Fibroblast of lung (primary cell): ENCODE data around the gene ECPAS. TPM values are rescaled to one million over a fixed set of nuclear protein-coding genes. Genes with fewer than 3 reads are reported as not detected.
A peak's percentile ranks its signal among the peaks of the same experiment; 100 is the strongest.
"Not testable (repeated sequence)": the region's sequence is repeated elsewhere in the genome, so short reads cannot be mapped to it uniquely, and the experiment has no call there.

ENCODE experiments used
- DNase-seq, 2 donors: peaks; one replicate each; pipeline versions ENCODE4 v3.0.0 to v3.0.0-alpha.2; 2010; ENCODE audit warnings: low read depth in 2 of 2
- H2AFZ ChIP-seq: 2 replicates; pipeline ENCODE4 v1.5.1; 2012; ENCODE audit warnings: low read length, control low read depth, inconsistent platforms
- H3K27ac ChIP-seq: 2 replicates; pipeline ENCODE4 v1.5.1; 2011; ENCODE audit warnings: low read length, control low read depth; ENCODE audit not compliant: insufficient read depth
- H3K27me3 ChIP-seq: 2 replicates; pipeline ENCODE4 v1.5.1; 2011; ENCODE audit warnings: mild to moderate bottlenecking, low read length; ENCODE audit not compliant: control insufficient read depth, insufficient read depth
- H3K36me3 ChIP-seq: 2 replicates; pipeline ENCODE4 v1.5.1; 2011; ENCODE audit warnings: low read length; ENCODE audit not compliant: control insufficient read depth, insufficient read depth
- H3K4me1 ChIP-seq: 2 replicates; pipeline ENCODE4 v1.5.1; 2011; ENCODE audit warnings: low read length; ENCODE audit not compliant: control insufficient read depth, insufficient read depth; ENCODE audit errors: extremely low read depth
- H3K4me2 ChIP-seq: 2 replicates; pipeline ENCODE4 v1.5.1; 2011; ENCODE audit warnings: low read length, control low read depth; ENCODE audit not compliant: insufficient read depth; ENCODE audit errors: extremely low read depth
- H3K4me3 ChIP-seq, 4 experiments: fragments of 200-600 bp in 1 of 4; sonication (generic) in 1 of 4; replicated peaks in 1 of 4; 2 replicates each; pipeline ENCODE4 v1.5.1; 2011 to 2016; ENCODE audit warnings: low read length in 4 of 4, low read depth in 3 of 4, mild to moderate bottlenecking in 3 of 4, control low read depth in 2 of 4, inconsistent platforms in 1 of 4, mixed read lengths in 1 of 4; ENCODE audit not compliant: insufficient read depth in 1 of 4; ENCODE audit errors: control extremely low read depth in 1 of 4
- H3K79me2 ChIP-seq: 2 replicates; pipeline ENCODE4 v1.5.1; 2012; ENCODE audit warnings: mild to moderate bottlenecking, low read length, inconsistent platforms; ENCODE audit not compliant: control insufficient read depth, insufficient read depth
- H3K9ac ChIP-seq: 2 replicates; pipeline ENCODE4 v1.5.1; 2011; ENCODE audit warnings: mild to moderate bottlenecking, low read length, control low read depth; ENCODE audit not compliant: insufficient read depth
- H3K9me3 ChIP-seq: 2 replicates; pipeline ENCODE4 v1.5.1; 2012; ENCODE audit warnings: low read depth, low read length; ENCODE audit not compliant: control insufficient read depth, insufficient read depth
- H4K20me1 ChIP-seq: 2 replicates; pipeline ENCODE4 v1.5.1; 2011; ENCODE audit warnings: low read length; ENCODE audit not compliant: control insufficient read depth, insufficient read depth; ENCODE audit errors: extremely low read depth
- EZH2 ChIP-seq: IDR thresholded peaks from 2 replicates; pipeline ENCODE4 v1.5.1; 2012; ENCODE audit warnings: low read length, control low read depth, mild to moderate bottlenecking; ENCODE audit errors: missing control alignments
- polyA plus RNA-seq, 2 donors: library from polyadenylated mRNA; depleted of rRNA in 1 of 2; stranded (reverse) in 1 of 2; unstranded in 1 of 2; fragments of >200 nt; gene quantifications; 2 replicates each; pipeline ENCODE4 v1.2.1, GENCODE V29; 2011 to 2012; ENCODE audit warnings: missing spikeins in 1 of 2
- total RNA-seq: library from RNA; depleted of rRNA; stranded (reverse); fragments of >200 nt; gene quantifications from 2 replicates; pipeline ENCODE4 v1.2.1, GENCODE V29; 2014
- TF ChIP-seq, protein P1 (sequence below), 2 donors: IDR thresholded peaks in 1 of 2; conservative IDR thresholded peaks in 1 of 2; 1 replicate in 1 of 2; 2 replicates in 1 of 2; pipeline ENCODE4 v1.5.1; 2011 to 2012; ENCODE audit warnings: low read length in 2 of 2, control low read depth in 1 of 2, inconsistent platforms in 1 of 2, low read depth in 1 of 2, mild to moderate bottlenecking in 1 of 2

The ECPAS gene
- total and polyA plus RNA-seq, 2 donors (not counting 1 experiment from before 2014, with no cell fraction given), result 42.9 to 140 TPM

GRCh38 chr9:111411266-111411665 is 72.9 kb downstream of the ECPAS start:
- Histone ChIP-seq H4K20me1 (no peaks in the 10 kb centered on the region), H3K4me1 (no peaks in the 10 kb centered on the region), H3K4me2 (no peak overlapping the region), H3K36me3 (peaks cover 21% of the 10 kb centered on the region), H3K9me3 (no peaks in the 10 kb centered on the region), H3K27ac (no peak overlapping the region), H3K27me3 (no peaks in the 10 kb centered on the region), H3K79me2 (no peaks in the 10 kb centered on the region), H2AFZ (no peak overlapping the region), H3K9ac (no peak overlapping the region), H3K4me3 (no peak overlapping the region)
- TF ChIP-seq, protein P1, sequence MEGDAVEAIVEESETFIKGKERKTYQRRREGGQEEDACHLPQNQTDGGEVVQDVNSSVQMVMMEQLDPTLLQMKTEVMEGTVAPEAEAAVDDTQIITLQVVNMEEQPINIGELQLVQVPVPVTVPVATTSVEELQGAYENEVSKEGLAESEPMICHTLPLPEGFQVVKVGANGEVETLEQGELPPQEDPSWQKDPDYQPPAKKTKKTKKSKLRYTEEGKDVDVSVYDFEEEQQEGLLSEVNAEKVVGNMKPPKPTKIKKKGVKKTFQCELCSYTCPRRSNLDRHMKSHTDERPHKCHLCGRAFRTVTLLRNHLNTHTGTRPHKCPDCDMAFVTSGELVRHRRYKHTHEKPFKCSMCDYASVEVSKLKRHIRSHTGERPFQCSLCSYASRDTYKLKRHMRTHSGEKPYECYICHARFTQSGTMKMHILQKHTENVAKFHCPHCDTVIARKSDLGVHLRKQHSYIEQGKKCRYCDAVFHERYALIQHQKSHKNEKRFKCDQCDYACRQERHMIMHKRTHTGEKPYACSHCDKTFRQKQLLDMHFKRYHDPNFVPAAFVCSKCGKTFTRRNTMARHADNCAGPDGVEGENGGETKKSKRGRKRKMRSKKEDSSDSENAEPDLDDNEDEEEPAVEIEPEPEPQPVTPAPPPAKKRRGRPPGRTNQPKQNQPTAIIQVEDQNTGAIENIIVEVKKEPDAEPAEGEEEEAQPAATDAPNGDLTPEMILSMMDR (conservative IDR thresholded peaks at IDR 0.05 in 1 of 2, IDR thresholded peaks at IDR 0.05 in 1 of 2; ENCODE audit: low read depth in 1 of 2, low read length in 2 of 2), result no peak
- TF ChIP-seq EZH2, result no peak
- DNase-seq, result no peak

DNA sequence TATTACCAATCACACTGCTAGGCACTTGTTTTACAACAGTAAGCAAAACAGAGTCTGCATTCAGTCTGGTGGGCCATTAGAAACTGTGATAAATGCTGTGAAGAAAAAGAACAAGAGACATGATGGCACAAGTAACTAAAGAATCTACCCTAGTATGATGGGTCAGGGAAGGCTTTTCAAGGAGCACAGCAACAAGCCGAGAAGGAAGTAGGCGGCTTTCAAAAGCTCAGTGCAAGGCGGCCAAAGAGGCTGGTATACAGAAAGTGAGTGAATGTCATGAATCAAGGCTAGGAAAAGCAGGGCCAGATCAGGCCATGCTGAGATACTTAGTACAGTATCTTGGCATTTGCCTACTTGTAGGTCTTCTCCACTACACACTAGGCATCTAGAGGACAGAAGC is 76.4 kb downstream of the ECPAS start:
- H3K9ac ChIP-seq, result no peak overlapping the region
- no peaks in the 10 kb centered on the region for H3K79me2 ChIP-seq
- H2AFZ ChIP-seq, result no peak overlapping the region
- TF ChIP-seq, protein P1 (conservative IDR thresholded peaks at IDR 0.05 in 1 of 2, IDR thresholded peaks at IDR 0.05 in 1 of 2; ENCODE audit: low read depth in 1 of 2, low read length in 2 of 2), result no peak
- no peak for TF ChIP-seq EZH2
- H3K4me3 ChIP-seq, result no peak overlapping the region
- no peaks in the 10 kb centered on the region for H3K4me1 ChIP-seq
- no peak for DNase-seq
- H3K9me3 ChIP-seq, result no peaks in the 10 kb centered on the region
- H3K27ac ChIP-seq, result no peak overlapping the region
- no peaks in the 10 kb centered on the region for H3K27me3 ChIP-seq
- H3K36me3 ChIP-seq, result peaks cover 15% of the 10 kb centered on the region
- H3K4me2 ChIP-seq, result no peak overlapping the region
- H4K20me1 ChIP-seq, result no peaks in the 10 kb centered on the region

- Histone ChIP-seq H2AFZ (no peak overlapping the region), H3K79me2 (no peaks in the 10 kb centered on the region)
- no peak for DNase-seq
These were observed 78.5 kb downstream of the ECPAS start for GRCh38 chr9:111405701-111406100.

DNA sequence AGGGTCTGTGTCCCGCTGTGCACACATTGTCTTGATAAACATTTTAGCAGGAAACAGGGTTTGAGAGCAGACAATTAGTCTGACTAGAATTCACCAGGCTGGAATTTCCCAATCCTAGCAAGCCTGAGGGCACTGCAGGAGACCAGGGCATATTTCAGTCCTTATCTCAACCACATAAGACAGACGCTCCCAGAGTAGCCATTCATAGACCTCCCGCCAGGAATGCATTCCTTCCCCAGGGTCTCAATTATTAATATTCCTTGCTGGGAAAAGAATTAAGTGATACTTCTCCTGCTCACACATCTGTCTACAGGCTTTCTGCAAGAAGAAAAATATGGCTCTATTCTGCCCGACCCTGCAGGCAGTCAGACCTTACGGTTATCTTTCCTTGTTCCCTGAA is 82.7 kb downstream of the ECPAS start:
- not testable (repeated sequence) for H3K36me3 ChIP-seq, H3K79me2 ChIP-seq, H3K27ac ChIP-seq, H3K9me3 ChIP-seq, H3K4me3 ChIP-seq, H3K27me3 ChIP-seq, H3K4me2 ChIP-seq, H4K20me1 ChIP-seq, H3K9ac ChIP-seq, H3K4me1 ChIP-seq, H2AFZ ChIP-seq
- DNase-seq, result peak in 1 of 2 donors; percentile 35

More at GRCh38 chr9:111405701-111406100, 78.5 kb downstream of the ECPAS start:
- Histone ChIP-seq H3K9ac (no peak overlapping the region), H3K4me3 (no peak overlapping the region), H3K4me1 (no peaks in the 10 kb centered on the region), H4K20me1 (no peaks in the 10 kb centered on the region), H3K4me2 (no peak overlapping the region), H3K27me3 (no peaks in the 10 kb centered on the region), H3K36me3 (peaks cover 10% of the 10 kb centered on the region), H3K9me3 (no peaks in the 10 kb centered on the region), H3K27ac (no peak overlapping the region)
- no peak for TF ChIP-seq EZH2
- TF ChIP-seq, protein P1 (conservative IDR thresholded peaks at IDR 0.05 in 1 of 2, IDR thresholded peaks at IDR 0.05 in 1 of 2; ENCODE audit: low read depth in 1 of 2, low read length in 2 of 2), result no peak
